GM18499 (cell line): Measurements from ENCODE around the gene FMN1.

ENCODE experiments used
- ATAC-seq: cut with Tn5 transposase; IDR thresholded peaks from one replicate; pipeline ENCODE4 v1.9.1; 2021; ENCODE audit warnings: moderate number of reproducible peaks; ENCODE audit not compliant: insufficient read depth, unreplicated experiment

Gene FMN1

DNA sequence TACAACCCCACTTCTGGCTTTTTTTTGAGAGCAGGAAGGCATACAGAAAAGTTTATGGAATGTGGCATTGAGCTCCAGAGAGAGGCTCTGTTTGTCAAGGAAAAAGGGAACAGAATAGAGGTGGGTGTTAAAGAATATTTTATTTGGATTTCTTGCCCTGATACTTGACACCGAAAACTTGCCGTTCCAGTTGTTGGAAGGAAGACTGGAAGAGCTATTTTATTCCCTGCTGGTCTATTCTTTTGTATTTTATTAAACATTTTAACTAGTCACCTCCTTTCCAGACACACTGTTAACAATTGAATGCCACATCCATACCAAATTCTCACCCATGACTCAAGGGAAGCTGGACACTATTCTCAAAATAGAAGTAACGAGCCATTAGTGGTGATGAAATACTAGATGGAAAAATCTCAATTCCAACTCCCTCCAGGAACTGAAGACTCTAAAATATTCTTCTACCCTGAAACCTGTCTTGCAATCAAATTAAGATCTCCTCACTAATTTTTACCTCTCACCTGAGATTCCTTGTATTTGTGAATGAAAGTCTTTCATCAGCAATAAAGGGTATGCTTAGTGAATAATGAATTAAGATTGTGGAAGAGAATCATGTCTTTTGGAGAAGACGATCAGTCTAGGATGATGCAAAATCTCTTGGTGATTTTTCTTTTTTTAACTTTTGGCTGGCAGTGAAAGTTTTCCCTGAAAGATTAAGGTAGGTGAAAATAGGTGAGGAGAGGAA lies 448.2 kb downstream of the FMN1 start:
- ATAC-seq, result no peak

GRCh38 chr15:32743411-32744140 lies 450.9 kb downstream of the FMN1 start:
- no peak for ATAC-seq

GRCh38 chr15:32739522-32740063 lies 454.9 kb downstream of the FMN1 start:
- ATAC-seq, result no peak

DNA sequence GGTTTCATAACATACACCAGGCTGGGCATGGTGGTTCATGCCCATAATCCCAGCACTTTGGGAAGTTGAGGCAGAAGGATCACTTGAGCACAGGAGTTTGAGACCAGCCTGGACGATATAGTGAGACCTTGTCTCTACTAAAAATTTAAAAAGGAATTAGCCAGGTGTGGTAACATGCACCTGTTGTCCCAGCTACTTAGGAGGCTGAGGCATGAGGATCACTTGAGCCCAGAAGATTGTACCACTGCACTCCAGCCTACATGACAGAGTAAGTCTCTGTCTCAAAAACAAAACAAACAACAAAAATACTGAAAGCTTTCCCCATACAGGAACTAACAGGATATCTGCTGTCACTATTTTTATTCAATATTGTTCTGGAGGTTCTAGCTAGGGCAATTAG lies 455.8 kb downstream of the FMN1 start:
- no peak for ATAC-seq

GRCh38 chr15:32737304-32737703 lies 457.2 kb downstream of the FMN1 start:
- ATAC-seq, result no peak

DNA sequence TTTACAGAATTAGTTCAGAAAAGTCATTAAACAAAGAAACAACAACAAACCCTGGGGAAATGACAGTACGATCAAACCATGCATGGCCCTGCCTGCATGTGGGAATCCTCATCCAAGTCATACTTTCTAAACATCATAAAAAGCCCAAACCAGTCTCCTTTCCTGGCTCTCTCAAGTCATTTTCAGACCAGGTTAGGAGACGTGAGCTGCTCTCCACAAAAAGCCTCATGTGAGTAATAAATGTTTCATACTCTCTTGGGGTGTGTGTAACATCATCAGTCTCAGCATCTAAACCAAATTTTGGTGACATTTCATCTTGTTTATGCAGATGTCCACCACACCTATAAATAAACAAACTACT lies 457.8 kb downstream of the FMN1 start:
- ATAC-seq, result no peak

GRCh38 chr15:32735989-32736700 lies 458.4 kb downstream of the FMN1 start:
- no peak for ATAC-seq

GRCh38 chr15:32733281-32733680 lies 461.2 kb downstream of the FMN1 start:
- no peak for ATAC-seq

- ATAC-seq, result no peak
These were observed 461.8 kb downstream of the FMN1 start for GRCh38 chr15:32732574-32733157.

GRCh38 chr15:32730677-32731654 lies 463.5 kb downstream of the FMN1 start:
- no peak for ATAC-seq

GRCh38 chr15:32729700-32730395 lies 464.7 kb downstream of the FMN1 start:
- no peak for ATAC-seq

DNA sequence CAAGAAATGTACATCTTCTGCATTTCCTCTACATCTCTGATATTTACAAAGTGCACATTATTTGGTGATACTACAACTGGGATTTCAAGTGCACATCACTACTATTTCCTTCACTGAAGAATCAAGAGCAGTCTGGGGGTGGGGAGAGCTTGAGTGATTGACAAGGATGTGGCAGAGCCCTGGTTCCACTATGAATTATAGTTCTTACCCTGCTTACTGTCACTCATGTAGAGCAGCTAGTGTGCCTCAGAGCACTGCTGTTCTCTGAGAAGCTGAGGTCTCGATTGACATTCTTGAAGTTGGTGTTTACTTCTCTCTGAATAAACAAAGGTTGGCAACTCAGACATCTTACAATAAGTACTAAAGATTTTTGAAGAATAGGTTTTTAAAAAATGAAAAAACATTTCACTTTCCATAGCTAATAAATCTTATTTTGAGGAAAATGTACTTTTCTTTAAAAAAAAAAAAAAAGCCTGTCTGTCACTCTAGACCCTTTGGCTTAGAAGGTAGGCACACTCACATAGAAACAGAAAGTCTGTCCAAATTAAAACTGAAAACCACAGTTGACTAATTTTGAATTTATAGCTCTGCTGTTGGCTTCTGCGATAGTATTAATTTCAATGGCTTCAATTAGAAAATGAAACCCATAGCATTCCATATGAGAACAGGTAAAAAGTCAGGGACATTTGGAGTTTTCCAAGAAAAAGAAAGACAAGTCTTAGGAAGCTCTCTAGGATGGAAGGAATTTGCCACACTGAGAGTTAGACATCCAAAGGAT lies 471.2 kb downstream of the FMN1 start:
- ATAC-seq, result peak; percentile 87

DNA sequence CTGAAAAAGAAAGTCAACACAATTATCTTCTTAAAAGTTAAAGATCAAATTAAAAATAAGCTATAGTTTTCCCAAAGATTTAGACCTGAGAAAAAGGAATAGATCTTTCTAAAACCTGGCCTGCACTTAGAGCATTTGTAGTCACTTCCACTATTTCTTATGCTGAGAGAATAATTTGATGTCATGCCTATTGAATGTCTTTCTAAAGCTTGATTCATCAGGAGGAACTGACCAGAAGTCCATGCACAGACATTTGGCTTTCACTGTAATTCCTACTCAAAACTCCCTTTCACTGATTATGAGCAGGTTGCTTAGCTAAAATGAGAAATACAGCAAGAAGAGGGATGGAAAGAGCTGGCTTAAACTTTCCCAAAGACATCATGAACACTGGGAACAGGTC lies 472.4 kb downstream of the FMN1 start:
- no peak for ATAC-seq

DNA sequence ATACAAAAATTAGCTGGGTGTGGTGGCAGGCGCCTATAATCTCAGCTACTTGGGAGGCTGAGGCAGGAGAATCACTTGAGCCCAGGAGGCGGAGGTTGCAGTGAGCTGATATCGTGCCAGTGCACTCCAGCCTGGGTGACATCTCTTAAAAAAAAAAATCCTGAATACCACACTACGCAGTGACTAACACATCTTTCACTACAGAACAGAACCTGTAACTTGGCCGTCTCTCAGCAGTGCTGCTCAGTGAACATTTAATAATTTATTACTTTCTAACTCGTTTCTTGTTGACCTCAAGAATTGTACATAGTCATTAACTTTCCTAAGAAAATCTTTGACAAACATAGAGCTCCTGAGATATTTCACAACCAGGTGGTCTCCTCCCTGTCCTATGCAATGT lies 472.9 kb downstream of the FMN1 start:
- ATAC-seq, result no peak

- no peak for ATAC-seq
These were observed 475.4 kb downstream of the FMN1 start for GRCh38 chr15:32718821-32719716.

GRCh38 chr15:32718227-32718820 lies 476.2 kb downstream of the FMN1 start:
- no peak for ATAC-seq
